ENCODE measurements around the gene GAPDH.
A peak's percentile ranks its signal among the peaks of the same experiment; 100 is the strongest.
"Not testable (repeated sequence)": the region's sequence is repeated elsewhere in the genome, so short reads cannot be mapped to it uniquely, and the experiment has no call there.

Gene GAPDH

DNA sequence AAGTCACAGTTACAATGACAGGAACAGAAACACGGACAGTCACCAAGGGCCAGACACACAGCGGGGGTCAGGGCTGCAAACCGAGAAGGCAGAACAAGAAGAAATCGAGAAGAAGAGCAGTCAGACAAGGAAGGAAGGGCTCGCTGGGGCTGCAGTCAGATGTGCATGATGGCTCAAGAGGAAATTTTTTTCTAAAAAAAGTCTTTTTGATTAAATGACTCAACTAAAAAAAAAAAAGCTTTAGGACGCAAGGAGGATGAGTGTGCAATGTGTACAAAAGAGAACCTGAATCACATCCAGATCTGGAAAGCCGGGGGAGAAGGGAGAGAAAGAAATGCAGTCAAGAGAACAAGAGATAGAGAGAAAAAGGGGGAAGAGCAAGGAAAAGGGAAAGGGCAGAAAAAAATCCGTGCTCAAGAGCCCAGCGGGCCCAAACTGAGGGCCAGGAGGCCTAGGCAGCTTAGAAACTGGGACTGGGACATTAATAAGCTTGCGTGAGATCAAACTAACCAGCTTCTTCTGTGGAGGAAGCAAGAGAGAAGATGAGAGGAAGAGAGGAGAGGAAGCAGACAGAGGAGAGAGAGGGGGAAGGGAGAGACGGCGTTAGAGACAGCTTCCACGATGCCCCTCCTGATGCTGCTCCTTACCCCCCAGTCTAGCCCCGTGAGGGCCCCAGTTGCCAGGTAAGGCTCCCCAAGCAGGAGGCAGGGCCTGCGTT lies 14.8 kb downstream of the GAPDH start:
- Histone ChIP-seq H3K27ac (ENCODE audit: low read depth, low read length) (peak overlapping the region; percentile 37), H3K36me3 (ENCODE audit: insufficient read depth, low read length) (peaks cover 54% of the 10 kb centered on the region), H3K27me3 (ENCODE audit: control insufficient read depth in 1 of 2, insufficient read depth in 2 of 2, low read length in 2 of 2) (no peaks in the 10 kb centered on the region), H3K9me3 (ENCODE audit: low read length) (no peaks in the 10 kb centered on the region), H3K9ac (ENCODE audit: low read length) (no peak overlapping the region), H3K4me3 (ENCODE audit: low read depth in 1 of 2, low read length in 2 of 2) (no peak overlapping the region), H3K4me1 (ENCODE audit: insufficient read depth, low read length) (peaks cover 58% of the 10 kb centered on the region)

DNA sequence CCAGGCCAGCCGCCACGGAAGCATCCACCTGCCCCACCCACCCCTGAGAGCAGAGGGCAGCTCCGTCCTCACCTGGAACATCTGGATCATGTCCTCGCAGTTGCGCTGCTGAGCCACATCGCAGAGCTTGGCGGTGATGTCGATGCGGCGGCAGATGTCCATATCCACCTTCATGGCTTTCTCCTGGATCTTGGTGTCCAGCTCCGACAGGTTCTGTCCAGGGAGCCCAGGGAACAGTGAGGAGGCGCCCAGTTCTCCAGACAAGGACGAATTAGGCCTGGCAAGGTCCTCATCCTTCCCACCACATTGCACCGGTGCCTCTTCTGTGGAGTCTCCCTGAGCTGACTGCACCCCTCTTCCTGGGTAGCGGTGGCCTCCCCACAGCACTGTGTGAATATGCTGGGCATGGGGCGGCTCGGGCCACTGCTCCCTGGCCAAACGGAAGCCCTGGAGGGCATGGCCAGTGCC lies 15.4 kb downstream of the GAPDH start:
- H3K27me3 ChIP-seq (ENCODE audit: control insufficient read depth in 1 of 2, insufficient read depth in 2 of 2, low read length in 2 of 2) = no peaks in the 10 kb centered on the region
- H3K27ac ChIP-seq (ENCODE audit: low read depth, low read length) = peak overlapping the region; percentile 87
- no peaks in the 10 kb centered on the region for H3K9me3 ChIP-seq (ENCODE audit: low read length)
- H3K36me3 ChIP-seq (ENCODE audit: insufficient read depth, low read length) = peaks cover 48% of the 10 kb centered on the region
- peaks cover 64% of the 10 kb centered on the region for H3K4me1 ChIP-seq (ENCODE audit: insufficient read depth, low read length)
- H3K4me3 ChIP-seq (ENCODE audit: low read depth in 1 of 2, low read length in 2 of 2) = no peak overlapping the region
- no peak overlapping the region for H3K9ac ChIP-seq (ENCODE audit: low read length)

DNA sequence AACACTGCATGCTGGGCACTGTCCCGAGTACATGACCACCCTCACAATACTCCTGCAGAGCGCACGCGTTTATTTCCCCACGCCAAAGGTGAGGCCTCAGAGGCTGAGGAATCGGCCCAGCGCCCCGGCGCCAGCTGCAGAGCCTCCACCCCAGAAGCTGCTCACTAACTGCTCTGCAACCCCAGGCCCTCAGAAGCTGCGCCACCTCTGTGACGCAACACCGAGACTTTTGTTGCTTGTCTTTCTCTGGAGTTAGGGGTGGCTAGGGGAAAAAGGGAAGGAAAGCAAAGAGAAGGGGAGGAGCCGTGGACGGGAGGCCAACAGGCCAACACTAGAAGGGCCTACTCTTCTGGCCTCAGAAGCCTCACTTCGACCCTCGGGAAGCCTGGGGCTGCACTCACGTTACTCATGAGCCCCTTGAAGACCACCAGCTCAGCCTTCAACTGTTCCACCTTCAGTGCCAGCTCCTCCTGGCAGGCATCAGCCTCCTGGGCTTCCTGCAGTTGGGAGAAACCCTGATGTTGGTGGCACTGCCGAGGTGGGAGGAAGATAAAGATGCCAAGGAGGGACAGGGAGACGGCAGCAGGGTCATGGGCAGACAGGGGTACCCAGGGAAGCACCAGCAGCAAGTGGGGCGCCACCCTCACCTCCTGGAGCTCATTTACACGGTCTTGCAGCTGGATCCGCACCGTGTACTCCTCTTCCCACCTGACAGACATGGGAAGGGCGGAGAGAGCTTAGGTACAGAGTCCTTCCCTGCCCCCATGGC lies 16.2 kb downstream of the GAPDH start:
- Histone ChIP-seq H3K4me3 (ENCODE audit: low read depth in 1 of 2, low read length in 2 of 2) (no peak overlapping the region), H3K27me3 (ENCODE audit: control insufficient read depth in 1 of 2, insufficient read depth in 2 of 2, low read length in 2 of 2) (no peaks in the 10 kb centered on the region), H3K36me3 (ENCODE audit: insufficient read depth, low read length) (peaks cover 47% of the 10 kb centered on the region), H3K9ac (ENCODE audit: low read length) (peak overlapping the region; percentile 79), H3K4me1 (ENCODE audit: insufficient read depth, low read length) (peaks cover 66% of the 10 kb centered on the region), H3K9me3 (ENCODE audit: low read length) (no peaks in the 10 kb centered on the region), H3K27ac (ENCODE audit: low read depth, low read length) (peak overlapping the region; percentile 87)

DNA sequence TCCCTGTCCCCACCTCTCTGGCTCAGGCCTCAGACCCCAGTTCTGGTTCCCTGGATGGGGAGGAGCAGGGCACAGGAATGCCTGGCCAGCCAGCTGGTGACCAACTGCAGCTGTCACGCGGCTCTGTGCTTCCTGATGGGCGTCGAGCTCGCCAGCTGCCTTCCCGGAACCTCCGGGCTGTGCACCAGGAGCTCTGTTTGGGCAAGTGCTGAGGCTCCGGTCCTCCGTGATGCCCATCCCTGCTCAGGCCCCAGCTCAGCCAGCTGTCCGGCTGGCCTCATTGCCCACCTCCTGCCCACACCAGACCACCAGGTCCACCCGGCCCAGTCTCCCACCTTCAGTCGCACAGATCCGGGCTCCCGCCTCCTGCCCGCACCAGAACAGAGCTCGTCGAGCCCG lies 16.7 kb downstream of the GAPDH start:
- Histone ChIP-seq H3K36me3 (ENCODE audit: insufficient read depth, low read length) (peaks cover 41% of the 10 kb centered on the region), H3K27ac (ENCODE audit: low read depth, low read length) (peak overlapping the region; percentile 87), H3K9ac (ENCODE audit: low read length) (peak overlapping the region; percentile 79), H3K9me3 (ENCODE audit: low read length) (no peaks in the 10 kb centered on the region), H3K27me3 (ENCODE audit: control insufficient read depth in 1 of 2, insufficient read depth in 2 of 2, low read length in 2 of 2) (no peaks in the 10 kb centered on the region), H3K4me3 (ENCODE audit: low read depth in 1 of 2, low read length in 2 of 2) (peak overlapping the region; percentile 29 to 39), H3K4me1 (ENCODE audit: insufficient read depth, low read length) (peaks cover 66% of the 10 kb centered on the region)

DNA sequence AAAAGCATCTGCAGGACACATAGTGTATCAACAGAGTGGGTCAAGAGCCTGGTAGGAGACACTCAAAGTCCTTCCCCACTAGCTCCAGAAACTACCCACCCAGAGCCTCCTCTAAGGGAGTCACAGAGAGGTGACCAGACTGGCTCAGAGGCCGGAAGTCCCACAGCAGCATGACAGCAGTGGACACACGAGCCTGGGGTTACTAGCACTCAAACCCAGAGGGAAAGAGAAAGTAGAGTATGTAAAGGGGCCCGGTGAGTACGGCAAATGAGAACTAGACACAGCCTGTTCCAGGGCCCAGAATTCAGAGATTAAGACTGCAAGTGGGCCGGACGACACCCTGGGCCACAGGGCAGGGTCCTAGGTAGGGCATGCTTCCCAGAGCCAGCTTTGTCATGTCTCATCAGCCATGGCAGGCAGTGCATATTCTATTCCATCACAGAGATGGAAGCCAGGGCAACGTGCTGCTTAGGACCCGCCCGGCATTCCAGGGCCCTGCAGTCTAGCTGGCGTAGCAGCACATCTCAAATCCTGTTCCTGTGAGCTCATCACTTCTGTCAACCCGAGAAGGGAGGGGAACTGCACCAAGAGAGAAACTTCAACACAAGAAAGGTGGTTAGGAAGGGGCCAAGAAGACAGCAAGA lies 17.3 kb downstream of the GAPDH start:
- Histone ChIP-seq H3K9me3 (ENCODE audit: low read length) (no peaks in the 10 kb centered on the region), H3K4me1 (ENCODE audit: insufficient read depth, low read length) (peaks cover 66% of the 10 kb centered on the region), H3K27me3 (ENCODE audit: control insufficient read depth in 1 of 2, insufficient read depth in 2 of 2, low read length in 2 of 2) (no peaks in the 10 kb centered on the region), H3K36me3 (ENCODE audit: insufficient read depth, low read length) (peaks cover 40% of the 10 kb centered on the region), H3K4me3 (ENCODE audit: low read depth in 1 of 2, low read length in 2 of 2) (peak overlapping the region; percentile 29 to 39), H3K9ac (ENCODE audit: low read length) (peak overlapping the region; percentile 79), H3K27ac (ENCODE audit: low read depth, low read length) (peak overlapping the region; percentile 87)

DNA sequence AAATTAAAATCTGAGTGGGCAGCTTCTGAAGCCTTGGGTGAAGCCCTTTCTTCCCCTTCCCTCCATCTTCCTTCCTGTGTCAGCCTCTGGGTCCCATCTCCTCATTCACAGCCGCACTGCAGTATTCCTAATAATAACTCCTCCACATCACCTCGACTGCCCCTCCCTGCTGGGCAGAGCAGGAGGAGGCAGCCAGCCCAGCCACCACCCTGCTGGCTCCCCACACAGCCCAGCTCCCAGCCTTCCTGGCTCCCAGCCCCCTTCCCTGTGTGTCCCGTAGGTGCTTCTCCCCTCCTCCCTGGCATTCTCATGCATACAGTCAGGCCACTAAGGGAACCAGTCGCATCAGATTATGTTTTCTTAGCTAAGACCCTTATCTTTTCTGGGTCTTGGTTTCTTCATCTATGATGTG lies 17.8 kb downstream of the GAPDH start:
- Histone ChIP-seq H3K4me1 (ENCODE audit: insufficient read depth, low read length) (peaks cover 66% of the 10 kb centered on the region), H3K36me3 (ENCODE audit: insufficient read depth, low read length) (peaks cover 40% of the 10 kb centered on the region), H3K27me3 (ENCODE audit: control insufficient read depth in 1 of 2, insufficient read depth in 2 of 2, low read length in 2 of 2) (no peaks in the 10 kb centered on the region), H3K9ac (ENCODE audit: low read length) (peak overlapping the region; percentile 79), H3K4me3 (ENCODE audit: low read depth in 1 of 2, low read length in 2 of 2) (peak overlapping the region in 1 of 2 donors; percentile 29), H3K9me3 (ENCODE audit: low read length) (no peaks in the 10 kb centered on the region), H3K27ac (ENCODE audit: low read depth, low read length) (peak overlapping the region; percentile 87)

DNA sequence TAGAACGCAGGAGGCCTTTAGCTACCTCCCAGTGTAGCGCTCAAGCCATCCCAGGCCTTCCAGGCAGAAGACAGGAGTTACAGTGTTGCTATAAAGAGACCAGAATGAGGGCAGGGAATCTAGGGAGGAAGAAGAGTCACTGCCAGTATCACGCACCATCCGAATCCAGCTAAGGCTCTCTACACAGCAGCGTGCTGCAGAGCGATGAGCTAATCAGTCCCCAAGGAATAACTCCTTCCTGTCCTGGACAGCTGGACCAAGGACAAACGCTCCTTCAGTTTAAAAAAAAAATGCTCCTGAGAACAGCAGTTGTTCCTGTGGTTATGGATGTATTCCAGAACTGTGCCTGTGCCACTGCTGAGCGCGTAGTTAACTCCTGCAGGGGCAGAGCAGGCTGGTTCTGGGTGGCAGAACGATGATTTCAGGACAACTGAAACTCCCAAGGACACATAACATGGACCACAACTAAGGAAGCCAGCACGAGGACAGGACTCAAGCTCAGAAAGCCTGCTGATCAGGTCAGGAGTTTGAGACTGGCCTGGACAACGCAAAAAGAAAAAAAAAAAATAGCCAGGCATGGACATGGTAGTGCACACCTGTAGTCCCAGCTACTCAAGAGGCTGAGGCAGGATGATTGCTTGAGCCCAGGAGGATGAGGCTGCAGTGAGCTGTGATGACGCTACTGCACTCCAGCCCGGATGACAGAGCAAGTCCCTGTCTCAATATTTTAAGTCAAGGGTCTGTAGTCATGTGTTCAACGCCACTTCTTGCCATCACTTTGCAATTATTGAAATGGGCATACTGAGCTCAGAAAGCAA lies 18.9 kb downstream of the GAPDH start:
- H3K4me3 ChIP-seq (ENCODE audit: low read depth in 1 of 2, low read length in 2 of 2) = peak overlapping the region in 1 of 2 donors; percentile 3
- H3K4me1 ChIP-seq (ENCODE audit: insufficient read depth, low read length) = peaks cover 64% of the 10 kb centered on the region

DNA sequence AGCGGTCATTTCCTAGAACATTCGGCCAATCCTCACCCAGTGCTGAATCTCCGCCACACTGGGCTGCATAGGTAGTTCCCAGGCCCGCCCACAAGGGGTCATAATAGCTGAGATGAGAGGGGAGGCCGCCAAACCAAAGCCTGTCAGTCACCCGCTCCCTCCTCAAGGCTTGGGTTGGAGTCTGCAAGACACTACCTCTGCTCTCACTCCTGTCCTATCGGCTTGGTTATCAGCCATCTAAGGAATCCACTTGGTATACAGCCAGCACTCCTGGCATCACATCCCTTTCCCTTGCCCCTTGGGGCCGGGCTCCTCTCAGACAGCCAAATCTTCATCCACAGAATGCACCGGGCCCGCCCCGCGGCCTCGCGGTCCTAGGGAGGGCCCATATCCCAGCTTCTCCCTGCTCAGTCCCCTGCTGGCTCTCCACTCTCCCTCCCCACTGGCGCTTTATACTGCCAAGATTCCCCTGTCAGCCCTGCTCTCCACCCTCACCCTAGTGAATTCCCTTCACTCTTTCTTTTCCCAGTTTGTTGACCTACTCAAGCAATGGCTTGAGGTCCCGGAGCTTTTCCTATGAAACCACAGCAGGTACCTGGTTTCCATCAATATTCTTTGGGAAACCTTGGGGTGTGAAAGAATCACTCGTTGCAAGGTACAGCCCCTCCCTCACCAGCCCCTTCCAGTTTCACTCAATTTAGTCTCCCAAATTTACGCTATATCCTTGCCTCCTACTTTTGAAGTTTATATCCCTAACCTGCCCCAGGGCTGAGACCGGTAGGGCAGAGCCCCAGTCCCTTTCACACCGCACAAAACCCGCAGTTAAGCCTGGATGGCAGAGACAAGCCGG lies 20.1 kb downstream of the GAPDH start:
- H3K27me3 ChIP-seq (ENCODE audit: control insufficient read depth in 1 of 2, insufficient read depth in 2 of 2, low read length in 2 of 2) = no peaks in the 10 kb centered on the region
- H3K4me3 ChIP-seq (ENCODE audit: low read depth in 1 of 2, low read length in 2 of 2) = peak overlapping the region; percentile 63 to 82
- H3K9me3 ChIP-seq (ENCODE audit: low read length) = no peaks in the 10 kb centered on the region
- H3K36me3 ChIP-seq (ENCODE audit: insufficient read depth, low read length) = peaks cover 21% of the 10 kb centered on the region
- H3K4me1 ChIP-seq (ENCODE audit: insufficient read depth, low read length) = peaks cover 55% of the 10 kb centered on the region
- peak overlapping the region; percentile 87 for H3K27ac ChIP-seq (ENCODE audit: low read depth, low read length)
- peak overlapping the region; percentile 70 for H3K9ac ChIP-seq (ENCODE audit: low read length)

More for the DNA sequence above, 18.9 kb downstream of the GAPDH start:
- no peaks in the 10 kb centered on the region for H3K9me3 ChIP-seq (ENCODE audit: low read length)
- H3K27ac ChIP-seq (ENCODE audit: low read depth, low read length) = peak overlapping the region; percentile 87
- H3K27me3 ChIP-seq (ENCODE audit: control insufficient read depth in 1 of 2, insufficient read depth in 2 of 2, low read length in 2 of 2) = no peaks in the 10 kb centered on the region
- peak overlapping the region; percentile 79 for H3K9ac ChIP-seq (ENCODE audit: low read length)
- peaks cover 31% of the 10 kb centered on the region for H3K36me3 ChIP-seq (ENCODE audit: insufficient read depth, low read length)

DNA sequence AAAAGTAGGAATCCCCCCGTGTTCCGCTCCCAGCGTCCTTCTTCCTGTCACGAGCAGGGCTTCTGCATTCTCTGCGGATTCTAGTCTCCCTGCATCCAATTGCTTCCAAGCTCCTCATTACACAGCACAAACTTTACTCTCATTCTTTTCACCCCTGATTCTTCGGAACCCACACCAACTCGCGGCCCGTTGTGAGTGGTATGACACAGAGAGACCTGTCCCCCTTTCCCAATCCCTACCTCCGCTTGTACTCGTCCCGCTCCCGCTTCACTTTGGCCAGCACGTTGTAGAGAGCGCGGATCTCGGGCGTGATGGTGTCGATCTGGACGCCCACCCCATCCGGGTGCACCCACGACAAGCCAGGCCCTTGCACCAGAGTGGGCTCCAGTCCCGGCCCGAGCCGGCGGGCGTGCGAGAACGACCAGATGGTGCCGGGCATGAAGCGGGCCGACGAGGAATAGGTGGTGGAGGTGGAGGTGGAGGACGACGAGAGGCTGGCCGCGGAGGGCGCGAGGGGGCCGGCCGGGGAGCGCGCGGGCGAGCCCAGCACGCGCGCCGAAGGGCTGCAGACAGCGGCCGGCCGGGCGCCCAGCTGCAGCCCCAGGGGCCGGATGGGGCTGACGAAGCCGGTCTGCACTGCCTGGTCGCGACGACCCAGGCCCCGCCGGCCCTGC lies 20.8 kb downstream of the GAPDH start:
- peaks cover 21% of the 10 kb centered on the region for H3K36me3 ChIP-seq (ENCODE audit: insufficient read depth, low read length)
- H3K4me3 ChIP-seq (ENCODE audit: low read depth in 1 of 2, low read length in 2 of 2) = peak overlapping the region; percentile 63 to 82
- peak overlapping the region; percentile 70 for H3K9ac ChIP-seq (ENCODE audit: low read length)
- H3K9me3 ChIP-seq (ENCODE audit: low read length) = no peaks in the 10 kb centered on the region
- H3K27ac ChIP-seq (ENCODE audit: low read depth, low read length) = peak overlapping the region; percentile 87
- no peaks in the 10 kb centered on the region for H3K27me3 ChIP-seq (ENCODE audit: control insufficient read depth in 1 of 2, insufficient read depth in 2 of 2, low read length in 2 of 2)
- H3K4me1 ChIP-seq (ENCODE audit: insufficient read depth, low read length) = peaks cover 48% of the 10 kb centered on the region

DNA sequence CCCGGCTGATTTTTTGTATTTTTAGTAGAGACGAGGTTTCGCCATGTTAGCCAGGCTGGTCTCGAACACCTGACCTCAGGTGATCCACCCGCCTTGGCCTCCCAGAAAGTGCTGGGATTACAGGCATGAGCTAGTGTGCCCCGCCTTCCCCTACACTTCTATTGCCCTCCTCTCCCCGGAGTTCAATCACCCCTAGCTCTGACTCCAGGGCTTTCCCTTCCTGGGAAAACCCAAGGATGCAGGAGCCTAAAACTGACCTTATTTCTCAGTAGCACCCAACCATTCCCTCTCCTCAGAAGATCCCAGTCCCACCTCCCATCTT lies 22.1 kb downstream of the GAPDH start:
- H3K4me3 ChIP-seq (ENCODE audit: low read depth in 1 of 2, low read length in 2 of 2) = peak overlapping the region in 1 of 2 donors; percentile 82
- H3K9me3 ChIP-seq (ENCODE audit: low read length); H3K27me3 ChIP-seq (ENCODE audit: control insufficient read depth in 1 of 2, insufficient read depth in 2 of 2, low read length in 2 of 2); H3K9ac ChIP-seq (ENCODE audit: low read length): not testable (repeated sequence)
- H3K36me3 ChIP-seq (ENCODE audit: insufficient read depth, low read length) = peaks cover 31% of the 10 kb centered on the region
- peaks cover 35% of the 10 kb centered on the region for H3K4me1 ChIP-seq (ENCODE audit: insufficient read depth, low read length)
- peak overlapping the region; percentile 87 for H3K27ac ChIP-seq (ENCODE audit: low read depth, low read length)

Measured in muscle layer of colon (tissue), 2 donors.